ENCODE results near the gene DBF4. TPM values are rescaled to one million over a fixed set of nuclear protein-coding genes. Genes with fewer than 3 reads are reported as not detected.
"Not testable (repeated sequence)": the region's sequence is repeated elsewhere in the genome, so short reads cannot be mapped to it uniquely, and the experiment has no call there.

Gene DBF4
- total RNA-seq, 1 experiment from 2014 or later = 55.4 TPM

- no peak for TF ChIP-seq ERG (CRISPR knock-in tag; IDR thresholded peaks at IDR 0.05)
Measured at GRCh38 chr7:87899255-87899654, 23.0 kb downstream of the DBF4 start (continued).

DNA sequence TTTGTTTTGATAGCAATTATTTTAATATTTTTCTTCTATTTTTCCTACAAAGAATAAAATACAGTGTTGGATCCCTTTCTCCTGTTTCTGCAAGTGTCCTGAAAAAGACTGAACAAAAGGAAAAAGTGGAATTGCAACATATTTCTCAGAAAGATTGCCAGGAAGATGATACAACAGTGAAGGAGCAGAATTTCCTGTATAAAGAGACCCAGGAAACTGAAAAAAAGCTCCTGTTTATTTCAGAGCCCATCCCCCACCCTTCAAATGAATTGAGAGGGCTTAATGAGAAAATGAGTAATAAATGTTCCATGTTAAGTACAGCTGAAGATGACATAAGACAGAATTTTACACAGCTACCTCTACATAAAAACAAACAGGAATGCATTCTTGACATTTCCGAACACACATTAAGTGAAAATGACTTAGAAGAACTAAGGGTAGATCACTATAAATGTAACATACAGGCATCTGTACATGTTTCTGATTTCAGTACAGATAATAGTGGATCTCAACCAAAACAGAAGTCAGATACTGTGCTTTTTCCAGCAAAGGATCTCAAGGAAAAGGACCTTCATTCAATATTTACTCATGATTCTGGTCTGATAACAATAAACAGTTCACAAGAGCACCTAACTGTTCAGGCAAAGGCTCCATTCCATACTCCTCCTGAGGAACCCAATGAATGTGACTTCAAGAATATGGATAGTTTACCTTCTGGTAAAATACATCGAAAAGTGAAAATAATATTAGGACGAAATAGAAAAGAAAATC is 31.0 kb downstream of the DBF4 start:
- CTCF ChIA-PET; H3K4me1 Mint-ChIP-seq; H3K4me3 Mint-ChIP-seq; H3K9me3 Mint-ChIP-seq; DNase-seq (ENCODE audit: low spot score); ATAC-seq; H3K27me3 Mint-ChIP-seq (ENCODE audit: low read depth): not testable (repeated sequence)
- peaks cover 26% of the 10 kb centered on the region for H3K36me3 Mint-ChIP-seq
- POLR2A ChIA-PET = interaction anchor here (0.8 kb wide), 1 partner anchor 36 kb away, joined by 3 read pairs; no protein-coding TSS in a partner anchor
- H3K27ac Mint-ChIP-seq = peak overlapping the region; percentile 60; the same call in 1 of the 2 replicates

DNA sequence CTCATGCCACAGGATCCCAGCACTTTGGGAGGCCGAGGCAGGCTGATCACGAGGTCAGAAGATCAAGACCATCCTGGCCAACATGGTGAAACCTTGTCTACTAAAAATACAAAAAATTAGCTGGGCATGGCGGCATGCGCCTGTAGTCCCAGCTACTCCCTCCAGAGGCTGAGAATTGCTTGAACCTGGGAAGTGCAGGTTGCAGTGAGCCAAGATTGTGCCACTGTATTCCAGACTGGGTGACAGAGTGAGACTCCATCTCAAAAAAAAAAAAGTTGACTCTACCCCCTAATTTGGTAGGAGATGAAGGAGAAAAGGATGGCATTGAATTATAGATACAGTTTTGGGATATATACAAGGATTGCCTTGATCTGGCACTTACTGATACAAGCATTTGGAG is 32.5 kb downstream of the DBF4 start:
- CTCF ChIA-PET = interaction anchor here (0.9 kb wide), 1 partner anchor 18 kb away, joined by 5 read pairs; no protein-coding TSS in a partner anchor
- H3K27me3 Mint-ChIP-seq (ENCODE audit: low read depth); H3K9me3 Mint-ChIP-seq; POLR2A ChIA-PET; H3K27ac Mint-ChIP-seq; H3K4me1 Mint-ChIP-seq; H3K4me3 Mint-ChIP-seq; DNase-seq (ENCODE audit: low spot score): not testable (repeated sequence)
- peaks cover 19% of the 10 kb centered on the region for H3K36me3 Mint-ChIP-seq
- ATAC-seq = peak; percentile 71

- TF ChIP-seq ZNF512 (CRISPR knock-in tag; IDR thresholded peaks at IDR 0.05; ENCODE audit: borderline replicate concordance) = no peak
- no peak for TF ChIP-seq ZNF671 (CRISPR knock-in tag; IDR thresholded peaks at IDR 0.05)
- TF ChIP-seq, protein P1, sequence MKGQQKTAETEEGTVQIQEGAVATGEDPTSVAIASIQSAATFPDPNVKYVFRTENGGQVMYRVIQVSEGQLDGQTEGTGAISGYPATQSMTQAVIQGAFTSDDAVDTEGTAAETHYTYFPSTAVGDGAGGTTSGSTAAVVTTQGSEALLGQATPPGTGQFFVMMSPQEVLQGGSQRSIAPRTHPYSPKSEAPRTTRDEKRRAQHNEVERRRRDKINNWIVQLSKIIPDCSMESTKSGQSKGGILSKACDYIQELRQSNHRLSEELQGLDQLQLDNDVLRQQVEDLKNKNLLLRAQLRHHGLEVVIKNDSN (CRISPR knock-in tag; IDR thresholded peaks at IDR 0.05) = no peak
- TF ChIP-seq SMAD3 (CRISPR knock-in tag; IDR thresholded peaks at IDR 0.05; ENCODE audit: borderline replicate concordance) = no peak
- no peak for TF ChIP-seq ZNF138 (CRISPR knock-in tag; conservative IDR thresholded peaks at IDR 0.05)
- TF ChIP-seq ZBTB21 (CRISPR knock-in tag; IDR thresholded peaks at IDR 0.05; ENCODE audit: borderline replicate concordance) = no peak
- TF ChIP-seq ZNF263 (CRISPR knock-in tag; IDR thresholded peaks at IDR 0.05; ENCODE audit: low read depth) = no peak
- no peak for TF ChIP-seq EMX1 (CRISPR knock-in tag; IDR thresholded peaks at IDR 0.05)
- no peak for TF ChIP-seq CREM (CRISPR knock-in tag; IDR thresholded peaks at IDR 0.05)
- TF ChIP-seq ZNF416 (CRISPR knock-in tag; IDR thresholded peaks at IDR 0.05) = no peak
- no peak for TF ChIP-seq SMAD4 (CRISPR knock-in tag; IDR thresholded peaks at IDR 0.05)
- TF ChIP-seq TEAD4 (CRISPR knock-in tag; IDR thresholded peaks at IDR 0.05) = no peak
- TF ChIP-seq ZSCAN18 (CRISPR knock-in tag; IDR thresholded peaks at IDR 0.05) = no peak
- no peak for TF ChIP-seq STAT6 (CRISPR knock-in tag; conservative IDR thresholded peaks at IDR 0.05; ENCODE audit: low read depth)
- TF ChIP-seq ZNF232 (CRISPR knock-in tag; IDR thresholded peaks at IDR 0.05) = no peak
- no peak for TF ChIP-seq MLX (CRISPR knock-in tag; IDR thresholded peaks at IDR 0.05)
- no peak for TF ChIP-seq ZBTB43 (CRISPR knock-in tag; IDR thresholded peaks at IDR 0.05)
- no peak for TF ChIP-seq ZNF219 (CRISPR knock-in tag; IDR thresholded peaks at IDR 0.05; ENCODE audit: borderline replicate concordance)
- H3K4me3 Mint-ChIP-seq = no peak overlapping the region
- no peaks in the 10 kb centered on the region for H3K9me3 Mint-ChIP-seq
- H3K36me3 Mint-ChIP-seq = peaks cover 8% of the 10 kb centered on the region
- POLR2A ChIA-PET = no interaction called here
- CTCF ChIA-PET = interaction anchor here (0.6 kb wide), 1 partner anchor 226 kb away, joined by 3 read pairs; no protein-coding TSS in a partner anchor
- ATAC-seq (no peak), DNase-seq (ENCODE audit: low spot score) (no peak)
- peaks cover 4% of the 10 kb centered on the region; the same call in 1 of the 2 replicates for H3K4me1 Mint-ChIP-seq
- H3K27me3 Mint-ChIP-seq (ENCODE audit: low read depth) = no peaks in the 10 kb centered on the region
- H3K27ac Mint-ChIP-seq = no peak overlapping the region
Measured at GRCh38 chr7:87912121-87912520, 35.8 kb downstream of the DBF4 start.
